ENCODE results near the gene SMPD2.

DNA sequence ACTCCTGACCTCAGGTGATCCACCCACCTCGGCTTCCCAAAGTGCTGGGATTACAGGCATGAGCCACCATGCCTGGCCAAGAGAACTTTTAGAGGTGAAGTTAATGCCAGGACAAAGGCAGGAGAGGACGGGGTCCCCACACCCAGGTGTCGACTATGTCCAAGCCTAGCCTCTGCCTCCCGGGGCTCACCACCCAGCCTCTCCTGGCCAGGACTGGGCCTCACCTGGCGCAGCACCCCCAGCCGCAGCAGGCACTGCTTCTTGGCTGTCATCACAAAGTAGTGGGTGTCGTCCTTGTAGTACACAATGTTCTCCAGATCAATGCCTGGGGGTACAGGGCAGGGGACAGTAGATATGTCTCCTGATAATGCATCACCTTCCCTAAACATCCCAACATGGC is 10.9 kb downstream of the SMPD2 start:
- no peak for TF ChIP-seq ESRRG (CRISPR knock-in tag; IDR thresholded peaks at IDR 0.05)
- TF ChIP-seq ZNF8 (CRISPR knock-in tag; IDR thresholded peaks at IDR 0.05) = no peak
